ENCODE measurements around the gene TUBB4A. TPM values are rescaled to one million over a fixed set of nuclear protein-coding genes. Genes with fewer than 3 reads are reported as not detected.

Gene TUBB4A
- total and polyA plus RNA-seq, 9 of the 15 experiments (the other 6 are each of a cell fraction or from before 2014, with no cell fraction given) = 0.14 to 7.0 (median 0.75) TPM

DNA sequence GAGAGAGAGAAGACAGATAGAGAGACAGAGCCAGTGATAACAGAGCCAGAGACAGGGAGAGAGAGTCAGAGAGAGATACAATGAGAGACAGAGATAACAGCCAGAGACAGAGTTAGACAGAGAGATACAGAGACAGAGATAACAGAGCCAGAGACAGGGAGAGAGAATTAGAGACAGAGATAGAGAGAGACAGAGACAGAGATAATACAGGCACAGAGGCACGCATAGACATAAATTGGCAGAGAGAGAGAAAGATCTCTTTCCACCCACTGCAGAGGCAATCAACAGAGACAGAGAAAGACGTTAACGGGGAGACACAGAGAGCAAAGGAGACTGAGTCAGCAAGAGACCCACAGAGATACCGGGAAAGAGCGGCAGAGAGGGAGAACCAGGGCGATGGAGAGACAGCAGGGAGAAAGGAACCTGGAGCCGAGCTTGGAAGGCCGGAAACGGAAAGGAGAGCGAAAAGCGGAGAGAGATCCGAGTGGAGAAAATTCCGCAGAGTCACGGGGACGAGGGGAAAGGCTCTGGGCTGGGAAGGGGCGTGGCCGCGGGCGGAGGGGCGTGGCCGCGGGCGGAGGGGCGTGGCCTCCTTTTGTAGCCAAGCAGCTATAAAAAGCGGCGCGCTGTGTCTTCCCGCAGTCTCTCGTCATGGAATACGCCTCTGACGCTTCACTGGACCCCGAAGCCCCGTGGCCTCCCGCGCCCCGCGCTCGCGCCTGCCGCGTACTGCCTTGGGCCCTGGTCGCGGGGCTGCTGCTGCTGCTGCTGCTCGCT lies 28.5 kb upstream of the TUBB4A start, which contains the start of gene TNFSF9 (continued):
- TF ChIP-seq C11orf30 (IDR thresholded peaks at IDR 0.05; ENCODE audit: low read depth) (peak; percentile 96), ZNF707 (CRISPR knock-in tag; conservative IDR thresholded peaks at IDR 0.05) (no peak), ZFP36 (IDR thresholded peaks at IDR 0.05; ENCODE audit: low read depth, low read length, partially characterized antibody) (no peak), PTRF (tag; IDR thresholded peaks at IDR 0.05) (no peak), BACH1 (tag; IDR thresholded peaks at IDR 0.05) (peak; percentile 55; the same call in 1 of the 2 replicates), EP300 (IDR thresholded peaks at IDR 0.05; ENCODE audit: low read length) (no peak; the same call in 1 of the 2 replicates), SP2 (IDR thresholded peaks at IDR 0.05; ENCODE audit: extremely low read depth, low read depth, low read length, poor library complexity, severe bottlenecking) (no peak), HIVEP1 (CRISPR knock-in tag; IDR thresholded peaks at IDR 0.05) (no peak), HNRNPUL1 (IDR thresholded peaks at IDR 0.05; ENCODE audit: low read length) (no peak), MTA3 (IDR thresholded peaks at IDR 0.05; ENCODE audit: borderline replicate concordance) (peak; percentile 98), SAFB (IDR thresholded peaks at IDR 0.05; ENCODE audit: borderline replicate concordance, low read depth, low read length) (no peak), ZNF282 (CRISPR knock-in tag; IDR thresholded peaks at IDR 0.05) (no peak)
- TF ChIP-seq, protein P1, sequence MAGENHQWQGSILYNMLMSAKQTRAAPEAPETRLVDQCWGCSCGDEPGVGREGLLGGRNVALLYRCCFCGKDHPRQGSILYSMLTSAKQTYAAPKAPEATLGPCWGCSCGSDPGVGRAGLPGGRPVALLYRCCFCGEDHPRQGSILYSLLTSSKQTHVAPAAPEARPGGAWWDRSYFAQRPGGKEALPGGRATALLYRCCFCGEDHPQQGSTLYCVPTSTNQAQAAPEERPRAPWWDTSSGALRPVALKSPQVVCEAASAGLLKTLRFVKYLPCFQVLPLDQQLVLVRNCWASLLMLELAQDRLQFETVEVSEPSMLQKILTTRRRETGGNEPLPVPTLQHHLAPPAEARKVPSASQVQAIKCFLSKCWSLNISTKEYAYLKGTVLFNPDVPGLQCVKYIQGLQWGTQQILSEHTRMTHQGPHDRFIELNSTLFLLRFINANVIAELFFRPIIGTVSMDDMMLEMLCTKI (IDR thresholded peaks at IDR 0.05; ENCODE audit: partially characterized antibody) = no peak
- TF ChIP-seq, protein P2, sequence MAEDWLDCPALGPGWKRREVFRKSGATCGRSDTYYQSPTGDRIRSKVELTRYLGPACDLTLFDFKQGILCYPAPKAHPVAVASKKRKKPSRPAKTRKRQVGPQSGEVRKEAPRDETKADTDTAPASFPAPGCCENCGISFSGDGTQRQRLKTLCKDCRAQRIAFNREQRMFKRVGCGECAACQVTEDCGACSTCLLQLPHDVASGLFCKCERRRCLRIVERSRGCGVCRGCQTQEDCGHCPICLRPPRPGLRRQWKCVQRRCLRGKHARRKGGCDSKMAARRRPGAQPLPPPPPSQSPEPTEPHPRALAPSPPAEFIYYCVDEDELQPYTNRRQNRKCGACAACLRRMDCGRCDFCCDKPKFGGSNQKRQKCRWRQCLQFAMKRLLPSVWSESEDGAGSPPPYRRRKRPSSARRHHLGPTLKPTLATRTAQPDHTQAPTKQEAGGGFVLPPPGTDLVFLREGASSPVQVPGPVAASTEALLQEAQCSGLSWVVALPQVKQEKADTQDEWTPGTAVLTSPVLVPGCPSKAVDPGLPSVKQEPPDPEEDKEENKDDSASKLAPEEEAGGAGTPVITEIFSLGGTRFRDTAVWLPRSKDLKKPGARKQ (CRISPR knock-in tag; IDR thresholded peaks at IDR 0.05) = no peak
- TF ChIP-seq, protein P3, sequence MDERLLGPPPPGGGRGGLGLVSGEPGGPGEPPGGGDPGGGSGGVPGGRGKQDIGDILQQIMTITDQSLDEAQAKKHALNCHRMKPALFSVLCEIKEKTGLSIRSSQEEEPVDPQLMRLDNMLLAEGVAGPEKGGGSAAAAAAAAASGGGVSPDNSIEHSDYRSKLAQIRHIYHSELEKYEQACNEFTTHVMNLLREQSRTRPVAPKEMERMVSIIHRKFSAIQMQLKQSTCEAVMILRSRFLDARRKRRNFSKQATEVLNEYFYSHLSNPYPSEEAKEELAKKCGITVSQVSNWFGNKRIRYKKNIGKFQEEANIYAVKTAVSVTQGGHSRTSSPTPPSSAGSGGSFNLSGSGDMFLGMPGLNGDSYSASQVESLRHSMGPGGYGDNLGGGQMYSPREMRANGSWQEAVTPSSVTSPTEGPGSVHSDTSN (CRISPR knock-in tag; IDR thresholded peaks at IDR 0.05; ENCODE audit: low read depth) = no peak
- TF ChIP-seq, protein P3 (tag; conservative IDR thresholded peaks at IDR 0.05; ENCODE audit: low read depth) = no peak
- TF ChIP-seq, protein P4, sequence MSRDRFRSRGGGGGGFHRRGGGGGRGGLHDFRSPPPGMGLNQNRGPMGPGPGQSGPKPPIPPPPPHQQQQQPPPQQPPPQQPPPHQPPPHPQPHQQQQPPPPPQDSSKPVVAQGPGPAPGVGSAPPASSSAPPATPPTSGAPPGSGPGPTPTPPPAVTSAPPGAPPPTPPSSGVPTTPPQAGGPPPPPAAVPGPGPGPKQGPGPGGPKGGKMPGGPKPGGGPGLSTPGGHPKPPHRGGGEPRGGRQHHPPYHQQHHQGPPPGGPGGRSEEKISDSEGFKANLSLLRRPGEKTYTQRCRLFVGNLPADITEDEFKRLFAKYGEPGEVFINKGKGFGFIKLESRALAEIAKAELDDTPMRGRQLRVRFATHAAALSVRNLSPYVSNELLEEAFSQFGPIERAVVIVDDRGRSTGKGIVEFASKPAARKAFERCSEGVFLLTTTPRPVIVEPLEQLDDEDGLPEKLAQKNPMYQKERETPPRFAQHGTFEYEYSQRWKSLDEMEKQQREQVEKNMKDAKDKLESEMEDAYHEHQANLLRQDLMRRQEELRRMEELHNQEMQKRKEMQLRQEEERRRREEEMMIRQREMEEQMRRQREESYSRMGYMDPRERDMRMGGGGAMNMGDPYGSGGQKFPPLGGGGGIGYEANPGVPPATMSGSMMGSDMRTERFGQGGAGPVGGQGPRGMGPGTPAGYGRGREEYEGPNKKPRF (IDR thresholded peaks at IDR 0.05; ENCODE audit: low read depth, low read length) = no peak
- TF ChIP-seq, protein P5, sequence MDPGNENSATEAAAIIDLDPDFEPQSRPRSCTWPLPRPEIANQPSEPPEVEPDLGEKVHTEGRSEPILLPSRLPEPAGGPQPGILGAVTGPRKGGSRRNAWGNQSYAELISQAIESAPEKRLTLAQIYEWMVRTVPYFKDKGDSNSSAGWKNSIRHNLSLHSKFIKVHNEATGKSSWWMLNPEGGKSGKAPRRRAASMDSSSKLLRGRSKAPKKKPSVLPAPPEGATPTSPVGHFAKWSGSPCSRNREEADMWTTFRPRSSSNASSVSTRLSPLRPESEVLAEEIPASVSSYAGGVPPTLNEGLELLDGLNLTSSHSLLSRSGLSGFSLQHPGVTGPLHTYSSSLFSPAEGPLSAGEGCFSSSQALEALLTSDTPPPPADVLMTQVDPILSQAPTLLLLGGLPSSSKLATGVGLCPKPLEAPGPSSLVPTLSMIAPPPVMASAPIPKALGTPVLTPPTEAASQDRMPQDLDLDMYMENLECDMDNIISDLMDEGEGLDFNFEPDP (CRISPR knock-in tag; IDR thresholded peaks at IDR 0.05) = no peak
